ENCODE results near the gene ARHGEF2. TPM values are rescaled to one million over a fixed set of nuclear protein-coding genes. Genes with fewer than 3 reads are reported as not detected.

ARHGEF2 gene
- total RNA-seq, 1 experiment from 2014 or later, result 69.5 TPM

- TF ChIP-seq SMAD3 (CRISPR knock-in tag; IDR thresholded peaks at IDR 0.05; ENCODE audit: borderline replicate concordance), result no peak
- TF ChIP-seq PREB (CRISPR knock-in tag; IDR thresholded peaks at IDR 0.05; ENCODE audit: borderline replicate concordance), result no peak
- no peak for TF ChIP-seq TCF7 (CRISPR knock-in tag; IDR thresholded peaks at IDR 0.05; ENCODE audit: low read depth)
- TF ChIP-seq ESRRA (CRISPR knock-in tag; IDR thresholded peaks at IDR 0.05; ENCODE audit: borderline replicate concordance), result no peak
- TF ChIP-seq JAZF1 (CRISPR knock-in tag; IDR thresholded peaks at IDR 0.05), result no peak
Measured at GRCh38 chr1:155897746-155898145, 80.6 kb downstream of the ARHGEF2 start (continued).

Small RNA genes within 50 kb of the gene (microRNA-seq; reads per million reads assigned to microRNA genes)
- not detected for gene MIR6738 (ENCODE audit: borderline number of aligned reads)

Other genes with a start within 250 kb of the ARHGEF2 start
- gene GON4L, start 121.3 kb downstream of the ARHGEF2 start, total RNA-seq (2021), result 44.6 to 54.4 TPM (median 46.6 TPM) in 3 replicates
- gene SYT11, start 119.0 kb downstream of the ARHGEF2 start, total RNA-seq (2021), result 6.1 to 8.9 TPM (median 7.5 TPM) in 3 replicates
- gene RIT1, start 67.2 kb downstream of the ARHGEF2 start, total RNA-seq (2021), result 25.1 to 29.3 TPM (median 27.2 TPM) in 3 replicates
- gene KHDC4, start 44.1 kb downstream of the ARHGEF2 start, total RNA-seq (2021), result 46.0 to 64.4 TPM (median 59.8 TPM) in 3 replicates
- not detected in 3 replicates for gene RXFP4, start 36.9 kb downstream of the ARHGEF2 start, total RNA-seq (2021)
- 172 to 175 TPM (median 174 TPM) in 3 replicates for gene SSR2, start 42.4 kb upstream of the ARHGEF2 start, total RNA-seq (2021)
- gene UBQLN4, start 75.3 kb upstream of the ARHGEF2 start, total RNA-seq (2021), result 35.0 to 37.3 TPM (median 36.3 TPM) in 3 replicates
- gene LAMTOR2, start 76.2 kb upstream of the ARHGEF2 start, total RNA-seq (2021), result 62.4 to 75.7 TPM (median 73.8 TPM) in 3 replicates
- gene RAB25, start 82.6 kb upstream of the ARHGEF2 start, total RNA-seq (2021), result 61.9 to 82.8 TPM (median 82.5 TPM) in 3 replicates
- gene MEX3A, start 103.9 kb upstream of the ARHGEF2 start, total RNA-seq (2021), result 66.3 to 79.1 TPM (median 70.6 TPM) in 3 replicates
- 40.7 to 68.8 TPM (median 46.2 TPM) in 3 replicates for gene LMNA, start 136.2 kb upstream of the ARHGEF2 start, total RNA-seq (2021)
- gene SEMA4A, start 175.0 kb upstream of the ARHGEF2 start, total RNA-seq (2021), result 6.9 to 12.4 TPM (median 8.7 TPM) in 3 replicates
- 17.9 to 29.1 TPM (median 19.7 TPM) in 3 replicates for gene SLC25A44, start 215.6 kb upstream of the ARHGEF2 start, total RNA-seq (2021)
- 112 to 129 TPM (median 115 TPM) in 3 replicates for gene PMF1, start 234.5 kb upstream of the ARHGEF2 start, total RNA-seq (2021)